K562 (cell line): Measurements from ENCODE around the gene STIM1. TPM values are rescaled to one million over a fixed set of nuclear protein-coding genes. Genes with fewer than 3 reads are reported as not detected.
A peak's percentile ranks its signal among the peaks of the same experiment; 100 is the strongest.

Source experiments
- CAMTA2 ChIP-seq: fragments of 250-450 bp; sonication (Bioruptor Pico); conservative IDR thresholded peaks from 2 replicates; pipeline ENCODE4 v1.5.1; 2022
- CTBP1 ChIP-seq: fragments of 450-650 bp; IDR thresholded peaks from 2 replicates; pipeline ENCODE4 v1.6.1; 2016; ENCODE audit warnings: borderline replicate concordance
- CUX1 ChIP-seq: fragments of 200-800 bp; sonication (Bioruptor generic); IDR thresholded peaks from 2 replicates; pipeline ENCODE4 v1.6.1; 2016; ENCODE audit warnings: missing genetic modification characterization, missing compliant biosample characterization
- FOXP1 ChIP-seq: sonication (generic); formaldehyde crosslinking; IDR thresholded peaks from 2 replicates; pipeline ENCODE4 v1.8.0; 2022; ENCODE audit warnings: mild to moderate bottlenecking, missing genetic modification reagents
- GABPB1 ChIP-seq: sonication (generic); formaldehyde crosslinking; IDR thresholded peaks from 2 replicates; pipeline ENCODE4 v1.8.0; 2022; ENCODE audit warnings: mild to moderate bottlenecking, missing genetic modification reagents
- MAFK ChIP-seq: IDR thresholded peaks from 2 replicates; pipeline ENCODE4 v1.6.1; 2011; ENCODE audit warnings: low read length, improper control_type of control experiment
- MLLT1 ChIP-seq, 2 experiments: fragments of 450-650 bp; IDR thresholded peaks; 2 replicates each; pipeline ENCODE4 v1.6.1; 2016
- OTX1 ChIP-seq: fragments of 450-650 bp; formaldehyde crosslinking; IDR thresholded peaks from 2 replicates; pipeline ENCODE4 v1.4.0; 2022; ENCODE audit warnings: mild to moderate bottlenecking
- SREBF2 ChIP-seq: sonication (generic); formaldehyde crosslinking; IDR thresholded peaks from 2 replicates; pipeline ENCODE4 v1.4.0; 2020; ENCODE audit warnings: mild to moderate bottlenecking, missing genetic modification reagents
- TFAM ChIP-seq: fragments of 250-450 bp; sonication (Bioruptor Pico); conservative IDR thresholded peaks from 2 replicates; pipeline ENCODE4 v1.5.0; 2021; ENCODE audit warnings: mild to moderate bottlenecking, moderate library complexity
- YBX1 ChIP-seq: fragments of 450-650 bp; IDR thresholded peaks from 2 replicates; pipeline ENCODE4 v1.7.1; 2016; ENCODE audit warnings: mild to moderate bottlenecking
- ZBTB33 ChIP-seq: sonication (generic); formaldehyde crosslinking; IDR thresholded peaks from 2 replicates; pipeline ENCODE4 v1.8.1; 2023; ENCODE audit warnings: mild to moderate bottlenecking, missing genetic modification reagents
- ZFP91 ChIP-seq: sonication (generic); formaldehyde crosslinking; IDR thresholded peaks from 2 replicates; pipeline ENCODE4 v1.8.0; 2022; ENCODE audit warnings: mild to moderate bottlenecking, missing genetic modification reagents
- ZNF75A ChIP-seq: fragments of 450-650 bp; formaldehyde crosslinking; IDR thresholded peaks from 2 replicates; pipeline ENCODE4 v1.4.0; 2020; ENCODE audit warnings: mild to moderate bottlenecking
- ZNF785 ChIP-seq: fragments of 250-450 bp; sonication (Bioruptor Pico); IDR thresholded peaks from 2 replicates; pipeline ENCODE4 v1.4.0; 2020; ENCODE audit warnings: mild to moderate bottlenecking
- polyA plus RNA-seq, 8 experiments: library from polyadenylated mRNA; depleted of rRNA in 4 of 8; stranded (reverse) in 5 of 8; unstranded in 3 of 8; fragments of >200 nt; fragmentation: Nextera tagmentation in 2 of 8; fragmentation: Illumina TruSeq in 1 of 8; extraction: Ambion mirVana in 2 of 8; extraction: Trizol in 1 of 8; gene quantifications; 2 replicates each; pipeline versions ENCODE4 v1.2.1 to v1.2.3, GENCODE V29; 2011 to 2014; ENCODE audit warnings: inconsistent platforms in 1 of 8, missing spikeins in 1 of 8
- total RNA-seq, 7 experiments: library from RNA; depleted of rRNA in 6 of 7; stranded (reverse); fragments of >200 nt in 6 of 7; fragmentation: Illumina TruSeq in 2 of 7; extraction: Trizol in 2 of 7; gene quantifications; 2 replicates each; pipeline versions ENCODE4 v1.2.1 to v1.2.3, GENCODE V29; 2011 to 2021; ENCODE audit warnings: low replicate concordance in 1 of 7

Gene STIM1
- total and polyA plus RNA-seq, 9 of the 15 experiments (the other 6 are each of a cell fraction or from before 2014, with no cell fraction given): 7.7 to 50.5 (median 22.5) TPM

GRCh38 chr11:3834664-3835461 is 20.6 kb upstream of the STIM1 start (continued):
- TF ChIP-seq CUX1 (CRISPR knock-in tag): no peak
- TF ChIP-seq SREBF2 (CRISPR knock-in tag): no peak
- no peak for TF ChIP-seq TFAM (CRISPR knock-in tag)
- TF ChIP-seq FOXP1 (CRISPR knock-in tag): 0 out of 2 replicates have a peak, but pooled peaks have one; percentile 28
- no peak for TF ChIP-seq CAMTA2
- no peak for TF ChIP-seq YBX1
- peak; percentile 94 for TF ChIP-seq CTBP1
- TF ChIP-seq ZNF75A (CRISPR knock-in tag): no peak
- 0 out of 4 replicates have a peak, but pooled peaks have one; percentile 48 to 64 for TF ChIP-seq MLLT1 (IDR thresholded peaks at IDR 0.05)
- TF ChIP-seq ZNF785 (CRISPR knock-in tag): no peak
- 0 out of 2 replicates have a peak, but pooled peaks have one; percentile 18 for TF ChIP-seq MAFK
- no peak for TF ChIP-seq ZFP91 (CRISPR knock-in tag)
- TF ChIP-seq ZBTB33: no peak
- TF ChIP-seq OTX1 (CRISPR knock-in tag): no peak
- peak; percentile 54; the same call in 1 of the 2 replicates for TF ChIP-seq GABPB1
